ENCODE data around the gene ZYX.
A peak's percentile ranks its signal among the peaks of the same experiment; 100 is the strongest.

The ZYX gene

GRCh38 chr7:143380646-143381426, at the start of gene ZYX:
Gene ZYX, plus strand, starts transcription at chr7:143381345. Its CDS starts 227 bp downstream, at chr7:143381572.
- peak; percentile 84 for DNase-seq (ENCODE audit: low read depth)

GRCh38 chr7:143334244-143334643, 46.9 kb upstream of the ZYX start:
- no peak for DNase-seq (ENCODE audit: low read depth)

- no peak for DNase-seq (ENCODE audit: low read depth)
These were observed 43.9 kb upstream of the ZYX start for GRCh38 chr7:143337216-143337615.

- no peak for DNase-seq (ENCODE audit: low read depth)
These were observed 39.3 kb upstream of the ZYX start for GRCh38 chr7:143341842-143342241.

GRCh38 chr7:143343596-143343995, 37.5 kb upstream of the ZYX start:
- no peak for DNase-seq (ENCODE audit: low read depth)

GRCh38 chr7:143345428-143345900, 35.7 kb upstream of the ZYX start:
- peak; percentile 70 for DNase-seq (ENCODE audit: low read depth)

- no peak for DNase-seq (ENCODE audit: low read depth)
These were observed 35.1 kb upstream of the ZYX start for GRCh38 chr7:143346018-143346417.

- DNase-seq (ENCODE audit: low read depth): no peak
These were observed 33.2 kb upstream of the ZYX start for GRCh38 chr7:143347950-143348349.

- no peak for DNase-seq (ENCODE audit: low read depth)
These were observed 30.1 kb upstream of the ZYX start for GRCh38 chr7:143351060-143351459.

GRCh38 chr7:143351574-143351973, 29.6 kb upstream of the ZYX start:
- no peak for DNase-seq (ENCODE audit: low read depth)

- no peak for DNase-seq (ENCODE audit: low read depth)
These were observed 28.6 kb upstream of the ZYX start for GRCh38 chr7:143352531-143353002.

GRCh38 chr7:143354376-143354775, 26.8 kb upstream of the ZYX start:
- DNase-seq (ENCODE audit: low read depth): no peak

- DNase-seq (ENCODE audit: low read depth): no peak
These were observed 26.2 kb upstream of the ZYX start for GRCh38 chr7:143354965-143355364.

- no peak for DNase-seq (ENCODE audit: low read depth)
These were observed 25.4 kb upstream of the ZYX start for GRCh38 chr7:143355450-143356385.

- no peak for DNase-seq (ENCODE audit: low read depth)
These were observed 24.6 kb upstream of the ZYX start for GRCh38 chr7:143356414-143357050.

GRCh38 chr7:143358626-143359025, 22.5 kb upstream of the ZYX start:
- DNase-seq (ENCODE audit: low read depth): no peak

GRCh38 chr7:143359771-143360353, 21.3 kb upstream of the ZYX start:
- DNase-seq (ENCODE audit: low read depth): no peak

GRCh38 chr7:143360788-143361551, 20.2 kb upstream of the ZYX start:
- DNase-seq (ENCODE audit: low read depth): no peak

- no peak for DNase-seq (ENCODE audit: low read depth)
These were observed 19.5 kb upstream of the ZYX start for GRCh38 chr7:143361552-143362130.

GRCh38 chr7:143362131-143363015, 18.8 kb upstream of the ZYX start, which contains the start of gene FAM131B:
Gene FAM131B, minus strand, starts transcription at chr7:143362713. Its CDS starts 110 bp downstream, at chr7:143362603.
- DNase-seq (ENCODE audit: low read depth): peak; percentile 23

Measured in activated T-cell treated with anti-CD3 and anti-CD28 coated beads for 48 hours (primary cell).